Small intestine (tissue), 7 donors: ENCODE data around the gene FRMD4A. TPM values are rescaled to one million over a fixed set of nuclear protein-coding genes. Genes with fewer than 3 reads are reported as not detected.
"Not testable (repeated sequence)": the region's sequence is repeated elsewhere in the genome, so short reads cannot be mapped to it uniquely, and the experiment has no call there.

Experiments used
- DNase-seq, 2 donors: peaks; one replicate each; pipeline versions ENCODE4 v3.0.0 to v3.0.0-alpha.2; 2013
- FAIRE-seq: peaks from 2 replicates; lab custom pipeline; 2012; peaks lifted over from hg19 to GRCh38; lab: Jason Lieb, UNC
- H3K27ac ChIP-seq, 3 donors: one replicate each; pipeline ENCODE4 v1.5.1; 2013; ENCODE audit warnings: low read length in 2 of 3, mild to moderate bottlenecking in 2 of 3, control low read depth in 1 of 3, inconsistent platforms in 1 of 3, low read depth in 1 of 3, moderate library complexity in 1 of 3
- H3K27me3 ChIP-seq, 3 donors: one replicate each; pipeline ENCODE4 v1.6.1; 2013; ENCODE audit warnings: low read length in 3 of 3, inconsistent platforms in 1 of 3; ENCODE audit not compliant: control insufficient read depth in 3 of 3, insufficient read depth in 3 of 3
- H3K36me3 ChIP-seq, 3 donors: one replicate each; pipeline ENCODE4 v1.6.1; 2013; ENCODE audit warnings: low read length in 3 of 3, inconsistent platforms in 1 of 3, low read depth in 1 of 3, mild to moderate bottlenecking in 1 of 3, moderate library complexity in 1 of 3; ENCODE audit not compliant: control insufficient read depth in 3 of 3, insufficient read depth in 2 of 3
- H3K4me1 ChIP-seq, 3 donors: one replicate each; pipeline ENCODE4 v1.6.1; 2013; ENCODE audit warnings: low read length in 2 of 3, inconsistent platforms in 1 of 3, low read depth in 1 of 3, mild to moderate bottlenecking in 1 of 3, moderate library complexity in 1 of 3; ENCODE audit not compliant: control insufficient read depth in 3 of 3, insufficient read depth in 2 of 3
- H3K4me3 ChIP-seq, 3 donors: one replicate each; pipeline ENCODE4 v1.5.1; 2013; ENCODE audit warnings: low read length in 3 of 3, control low read depth in 1 of 3, inconsistent platforms in 1 of 3, low read depth in 1 of 3, mild to moderate bottlenecking in 1 of 3, moderate library complexity in 1 of 3
- H3K9me3 ChIP-seq, 2 donors: one replicate each; pipeline ENCODE4 v1.6.1; 2013; ENCODE audit warnings: low read depth in 1 of 2, low read length in 1 of 2; ENCODE audit not compliant: control insufficient read depth in 2 of 2, insufficient read depth in 1 of 2
- WGBS, 3 donors: extraction: QIAGEN DNeasy Blood & Tissue Kit; methylation state at CpG; one replicate each; pipeline ENCODE4 v1.1.7; 2013; 5-methylcytosine and 5-hydroxymethylcytosine counted together
- polyA plus RNA-seq, 4 donors: library from polyadenylated mRNA; stranded (reverse) in 3 of 4; unstranded in 1 of 4; fragments of 200-250 nt in 3 of 4; fragments of 120-200 nt in 1 of 4; gene quantifications; one replicate each; pipeline versions ENCODE4 v1.2.1 to v1.2.3, GENCODE V29; 2013
- donor health status: healthy with polysubstance abuse.
- donor health status: control.
- donor health status: control.
- donor health status: Bipolar disorder and iron deficiency.
- donor health status: healthy.

FRMD4A gene
- polyA plus RNA-seq, 4 donors = 0.45 to 16.9 (median 6.2) TPM

- Histone ChIP-seq H3K4me1 (peaks cover 0 to 3% (median 0%) of the 10 kb centered on the region in 3 donors), H3K36me3 (peaks cover 0 to 2% (median 0%) of the 10 kb centered on the region in 3 donors), H3K27me3 (no peaks in the 10 kb centered on the region), H3K9me3 (no peaks in the 10 kb centered on the region), H3K4me3 (no peak overlapping the region), H3K27ac (no peak overlapping the region)
- no peak for FAIRE-seq
- no peak for DNase-seq
- 61 to 75% (median 67%) methylated on average over 5 of the region's 5 CpGs for WGBS, 3 donors
Observed at GRCh38 chr10:13829790-13830189, 500.9 kb downstream of the FRMD4A start.

- FAIRE-seq, H3K36me3 ChIP-seq, H3K4me3 ChIP-seq, H3K27me3 ChIP-seq, DNase-seq, H3K9me3 ChIP-seq, H3K4me1 ChIP-seq, H3K27ac ChIP-seq: not testable (repeated sequence)
- WGBS, 3 donors = 75 to 81% (median 77%) methylated on average over 5 to 6 of the region's 6 CpGs
Observed at GRCh38 chr10:13828284-13828683, 502.4 kb downstream of the FRMD4A start.

GRCh38 chr10:13827076-13827797 is 503.5 kb downstream of the FRMD4A start:
- 73 to 78% (median 78%) methylated on average over 18 of the region's 18 CpGs for WGBS, 3 donors
- H3K4me1 ChIP-seq = peaks cover 0 to 3% (median 0%) of the 10 kb centered on the region in 3 donors
- no peak overlapping the region for H3K4me3 ChIP-seq
- DNase-seq (no peak), FAIRE-seq (no peak)
- no peaks in the 10 kb centered on the region for H3K9me3 ChIP-seq
- no peaks in the 10 kb centered on the region for H3K27me3 ChIP-seq
- peaks cover 0 to 2% (median 0%) of the 10 kb centered on the region in 3 donors for H3K36me3 ChIP-seq
- H3K27ac ChIP-seq = no peak overlapping the region

GRCh38 chr10:13823709-13824405 is 506.9 kb downstream of the FRMD4A start:
- no peak overlapping the region for H3K27ac ChIP-seq
- H3K27me3 ChIP-seq = peaks cover 0 to 8% (median 0%) of the 10 kb centered on the region in 3 donors
- H3K4me3 ChIP-seq = no peak overlapping the region
- H3K36me3 ChIP-seq = no peaks in the 10 kb centered on the region
- no peaks in the 10 kb centered on the region for H3K4me1 ChIP-seq
- WGBS, 3 donors = 71 to 86% (median 72%) methylated on average over 9 of the region's 9 CpGs
- no peak for DNase-seq
- H3K9me3 ChIP-seq = no peaks in the 10 kb centered on the region
- no peak for FAIRE-seq

GRCh38 chr10:13823096-13823708 is 507.5 kb downstream of the FRMD4A start:
- no peak for DNase-seq
- Histone ChIP-seq H3K36me3 (no peaks in the 10 kb centered on the region), H3K4me1 (no peaks in the 10 kb centered on the region), H3K4me3 (no peak overlapping the region), H3K9me3 (no peaks in the 10 kb centered on the region), H3K27ac (no peak overlapping the region), H3K27me3 (peaks cover 0 to 8% (median 0%) of the 10 kb centered on the region in 3 donors)
- no peak for FAIRE-seq
- WGBS, 3 donors = 48 to 61% (median 60%) methylated on average over 8 of the region's 8 CpGs

GRCh38 chr10:13822490-13822889 is 508.2 kb downstream of the FRMD4A start:
- no peak for FAIRE-seq

GRCh38 chr10:13820964-13821337 is 509.8 kb downstream of the FRMD4A start:
- peaks cover 0 to 4% (median 0%) of the 10 kb centered on the region in 3 donors for H3K4me1 ChIP-seq
- WGBS, 3 donors = 48 to 60% (median 58%) methylated on average over 8 to 9 of the region's 9 CpGs
- no peak overlapping the region for H3K4me3 ChIP-seq
- no peak for FAIRE-seq
- DNase-seq = no peak
- no peaks in the 10 kb centered on the region for H3K36me3 ChIP-seq
- no peak overlapping the region for H3K27ac ChIP-seq
- peaks cover 0 to 3% of the 10 kb centered on the region in 2 donors for H3K9me3 ChIP-seq
- H3K27me3 ChIP-seq = peaks cover 0 to 8% (median 0%) of the 10 kb centered on the region in 3 donors

More at GRCh38 chr10:13822490-13822889, 508.2 kb downstream of the FRMD4A start:
- Histone ChIP-seq H3K9me3 (no peaks in the 10 kb centered on the region), H3K27me3 (peaks cover 0 to 8% (median 0%) of the 10 kb centered on the region in 3 donors), H3K27ac (no peak overlapping the region), H3K4me3 (no peak overlapping the region), H3K4me1 (no peaks in the 10 kb centered on the region), H3K36me3 (no peaks in the 10 kb centered on the region)
- no peak for DNase-seq
- WGBS, 3 donors = 72 to 84% (median 82%) methylated on average over 3 of the region's 3 CpGs
